Limb (tissue), 2 donors: Measurements from ENCODE around the gene DRAP1.
"Not testable (repeated sequence)": the region's sequence is repeated elsewhere in the genome, so short reads cannot be mapped to it uniquely, and the experiment has no call there.

ENCODE experiments used
- DNase-seq, 2 donors: peaks; one replicate each; pipeline ENCODE4 v3.0.0-alpha.2; 2016; ENCODE audit errors: extremely low spot score in 2 of 2

Gene DRAP1

GRCh38 chr11:65886826-65887722 is 32.2 kb upstream of the DRAP1 start:
- DNase-seq = no peak

GRCh38 chr11:65887723-65888162 is 31.5 kb upstream of the DRAP1 start:
- no peak for DNase-seq

- DNase-seq = peak; percentile 97 to 99
Observed at GRCh38 chr11:65888163-65888814, 30.9 kb upstream of the DRAP1 start, which contains the start of gene FIBP. TSS of gene FIBP (minus strand) at chr11:65888471. CDS start at chr11:65888418, 53 bp downstream.

GRCh38 chr11:65890324-65891218 is 28.7 kb upstream of the DRAP1 start, which contains the start of gene CCDC85B:
TSS of gene CCDC85B (plus strand) at chr11:65890673. CDS start at chr11:65890784, 111 bp downstream.
- peak; percentile 96 to 99 for DNase-seq

- no peak for DNase-seq
Observed at GRCh38 chr11:65891219-65892136, 27.7 kb upstream of the DRAP1 start.

GRCh38 chr11:65892137-65892540 is 27.1 kb upstream of the DRAP1 start:
- not testable (repeated sequence) for DNase-seq

GRCh38 chr11:65892661-65893317 is 26.4 kb upstream of the DRAP1 start:
- no peak for DNase-seq

GRCh38 chr11:65894034-65894591 is 25.1 kb upstream of the DRAP1 start:
- DNase-seq = no peak

- no peak for DNase-seq
Observed at GRCh38 chr11:65895482-65895981, 23.7 kb upstream of the DRAP1 start.

- no peak for DNase-seq
Observed at GRCh38 chr11:65896034-65896999, 22.9 kb upstream of the DRAP1 start.

GRCh38 chr11:65897020-65897471 is 22.2 kb upstream of the DRAP1 start:
- DNase-seq = no peak

- no peak for DNase-seq
Observed at GRCh38 chr11:65898656-65899355, 20.4 kb upstream of the DRAP1 start.

GRCh38 chr11:65899356-65900124 is 19.7 kb upstream of the DRAP1 start:
- DNase-seq = peak in 1 of 2 donors; percentile 62

GRCh38 chr11:65900125-65900898 is 18.9 kb upstream of the DRAP1 start, which contains the start of gene FOSL1:
TSS of gene FOSL1 (minus strand) at chr11:65900388. CDS start at chr11:65900339, 49 bp downstream.
- peak; percentile 18 to 71 for DNase-seq

GRCh38 chr11:65900899-65901180 is 18.4 kb upstream of the DRAP1 start:
- no peak for DNase-seq

GRCh38 chr11:65903068-65903481 is 16.2 kb upstream of the DRAP1 start:
- DNase-seq = no peak
